HG02623 (cell line): ENCODE measurements around the gene DAPK1.

Experiments used
- ATAC-seq: cut with Tn5 transposase; IDR thresholded peaks from one replicate; pipeline ENCODE4 v1.9.1; 2021; ENCODE audit warnings: moderate library complexity; ENCODE audit not compliant: unreplicated experiment

The DAPK1 gene

DNA sequence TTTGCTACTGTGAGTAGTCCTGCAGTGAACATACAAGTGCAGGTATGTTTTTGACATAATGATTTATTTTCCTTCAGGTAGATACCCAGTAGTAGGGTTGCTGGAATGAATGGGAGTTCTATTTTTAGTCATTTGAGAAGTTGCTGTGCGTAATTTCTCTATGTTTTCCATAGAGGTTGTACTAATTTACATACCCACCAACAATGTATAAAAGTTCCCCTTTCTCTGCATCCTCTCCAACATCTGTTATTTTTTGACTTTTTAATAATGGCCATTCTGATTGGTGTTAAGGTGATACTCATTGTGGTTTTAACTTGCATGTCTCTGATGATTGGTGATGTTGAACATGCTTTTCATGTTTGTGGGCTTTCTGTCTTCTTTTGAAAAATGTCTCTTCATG is 163.6 kb downstream of the DAPK1 start:
- no peak for ATAC-seq

DNA sequence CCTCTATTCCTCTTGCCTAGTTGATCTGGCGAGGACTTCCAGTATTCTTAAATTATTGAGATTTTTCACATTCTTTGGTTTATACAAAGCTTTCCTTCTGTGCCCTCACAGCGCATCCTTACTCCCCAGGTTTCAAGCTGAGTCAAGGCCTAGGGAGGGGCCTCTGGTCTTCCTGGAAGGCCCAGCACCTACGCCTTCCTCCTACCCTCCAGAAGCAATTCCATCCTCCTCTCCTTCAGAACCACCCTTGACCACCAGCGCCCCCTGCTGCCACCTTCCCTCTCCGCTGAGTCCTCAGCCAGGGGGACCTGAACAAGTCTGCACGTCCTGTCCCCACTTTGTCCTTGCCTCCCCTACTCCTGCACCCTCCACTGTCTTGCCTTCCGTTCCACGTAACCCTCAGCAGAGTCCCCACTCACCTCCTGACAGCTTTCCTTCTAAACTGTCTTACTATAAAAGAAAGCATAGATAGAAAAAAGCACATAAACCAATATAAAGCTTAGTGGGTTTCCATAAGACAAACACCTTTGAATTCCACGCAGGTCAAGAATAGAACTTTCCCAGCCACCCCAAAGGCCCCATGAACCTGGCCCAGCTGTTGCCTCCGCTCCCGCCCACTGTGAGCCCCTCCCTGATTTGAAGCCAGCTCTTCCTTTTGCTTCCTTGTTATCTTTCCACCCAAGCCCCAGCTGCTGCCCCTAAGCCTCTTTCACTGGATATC is 165.3 kb downstream of the DAPK1 start:
- ATAC-seq, result no peak

DNA sequence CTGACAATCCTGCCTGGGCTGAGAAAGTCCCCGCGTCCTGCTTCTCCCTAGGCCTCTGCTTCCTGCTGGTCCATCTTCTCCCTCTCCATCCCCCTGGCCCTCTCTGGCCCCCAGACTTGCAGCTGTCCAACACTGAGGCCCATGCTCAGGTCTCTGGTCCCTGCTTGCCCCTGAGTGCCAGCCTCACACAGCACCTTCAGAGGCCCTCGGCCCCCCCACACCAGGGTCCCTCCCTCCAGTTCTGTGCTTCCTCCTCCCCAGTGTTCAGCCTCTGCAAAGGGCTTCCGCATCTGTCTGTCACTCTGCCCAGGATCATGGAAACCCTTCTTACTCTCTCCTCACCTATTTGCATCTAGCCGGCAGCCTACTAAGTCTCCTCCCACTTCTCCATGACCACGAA is 165.9 kb downstream of the DAPK1 start:
- no peak for ATAC-seq

DNA sequence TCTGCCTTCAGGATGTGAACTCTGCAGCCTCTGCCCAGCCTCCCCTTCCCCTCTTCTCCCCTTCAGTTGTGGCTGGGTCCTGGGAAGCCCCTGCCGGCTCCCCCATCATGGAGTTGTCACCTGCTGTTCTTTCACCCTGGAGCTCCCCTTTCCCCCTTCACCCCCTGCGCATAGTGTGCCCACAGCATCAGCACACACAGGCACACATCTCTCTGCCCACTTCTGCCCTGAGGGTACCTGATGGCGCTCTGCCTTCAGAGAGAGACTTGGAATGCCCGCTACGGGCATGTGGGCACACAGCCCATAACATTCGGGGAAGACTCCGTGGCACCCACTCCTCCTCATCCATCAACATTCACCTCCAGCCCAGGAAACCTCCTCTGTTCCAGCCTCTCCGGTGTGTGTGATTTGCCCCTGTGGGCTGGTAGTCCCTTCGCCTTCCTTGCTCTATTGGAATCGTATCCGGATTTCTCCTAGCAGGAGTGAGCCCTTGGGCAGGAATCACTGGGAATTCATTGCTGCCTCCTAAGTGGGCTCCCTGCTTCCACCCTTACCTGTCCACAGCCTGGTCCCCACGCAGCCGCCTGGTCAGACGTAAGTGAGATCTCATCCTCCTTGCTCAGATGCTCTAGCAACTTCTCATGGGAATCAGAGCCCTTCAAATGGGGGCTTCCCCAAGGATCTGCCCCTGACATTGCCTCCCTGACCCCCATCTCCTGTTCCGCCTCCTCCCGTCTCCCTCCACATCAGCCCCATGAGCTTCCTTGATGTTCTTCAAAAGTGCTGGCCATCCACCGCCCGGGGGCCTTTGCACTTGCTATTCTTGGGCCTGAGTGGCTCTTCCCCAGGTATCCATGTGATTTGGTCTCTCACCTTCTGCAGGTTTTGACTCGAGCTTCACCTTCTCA is 166.7 kb downstream of the DAPK1 start:
- ATAC-seq, result no peak

DNA sequence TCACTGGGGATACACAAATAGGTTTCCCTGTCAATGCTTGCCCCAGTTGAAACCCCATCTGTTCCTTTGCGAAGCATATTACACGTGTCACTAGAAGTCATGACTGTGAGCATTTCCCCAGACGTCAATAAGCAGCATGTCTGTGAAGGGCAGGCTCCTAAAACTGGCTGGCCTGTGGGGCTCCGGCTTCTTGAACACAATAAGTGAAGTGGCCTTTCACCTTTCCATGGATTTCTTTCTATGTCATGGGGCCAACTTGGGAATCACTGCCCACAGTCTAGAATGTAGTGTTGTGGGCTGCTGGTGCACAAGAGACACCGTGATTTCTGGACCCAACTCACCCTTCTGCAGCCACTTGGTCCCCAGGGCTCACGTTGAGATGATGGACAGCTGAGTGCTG is 167.8 kb downstream of the DAPK1 start:
- no peak for ATAC-seq

DNA sequence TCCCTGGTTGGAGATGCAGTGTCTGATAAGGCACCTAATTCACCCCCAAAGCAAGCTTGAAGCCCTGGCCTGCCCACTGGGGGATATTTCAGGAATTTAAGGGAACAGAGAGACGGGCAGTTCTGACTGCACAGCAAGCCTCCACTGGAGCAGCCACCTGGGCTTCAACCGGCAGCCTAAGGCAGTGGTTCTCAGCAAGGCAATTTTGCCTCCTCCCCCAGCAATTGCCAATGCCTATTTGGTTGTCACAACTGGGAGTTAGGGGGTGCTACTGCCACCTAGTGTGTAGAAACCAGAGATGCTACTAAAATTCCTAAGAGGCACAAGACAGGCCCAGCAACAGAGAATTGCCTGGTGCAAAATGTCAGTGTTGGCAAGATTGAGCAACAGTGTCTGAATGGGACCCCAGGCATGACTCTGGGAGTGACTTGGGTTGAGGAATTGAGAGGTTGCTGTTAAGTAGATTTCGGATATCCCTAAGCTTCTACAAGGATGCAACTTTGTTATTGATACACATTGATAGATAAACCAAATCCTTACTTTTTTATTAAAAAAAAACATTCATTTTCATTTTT is 169.6 kb downstream of the DAPK1 start:
- no peak for ATAC-seq

DNA sequence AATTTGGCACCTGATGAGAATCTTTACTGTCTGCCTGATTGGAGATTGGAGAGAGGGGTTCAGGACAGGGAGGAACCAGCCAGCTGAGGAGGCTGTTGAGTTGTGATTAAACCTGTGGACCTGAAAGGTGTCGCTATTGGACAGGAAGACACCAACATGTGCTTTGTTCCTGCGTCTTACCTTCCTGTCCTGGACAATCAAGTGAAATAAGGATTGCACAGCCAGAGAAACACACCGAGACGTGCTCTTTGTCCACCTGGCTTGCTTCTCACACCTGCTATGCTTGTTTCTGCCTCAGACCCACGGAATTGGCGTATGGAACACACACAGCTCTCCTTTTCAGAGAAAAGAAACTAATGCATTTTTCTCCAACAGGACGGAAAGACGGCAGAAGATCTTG is 170.6 kb downstream of the DAPK1 start:
- no peak for ATAC-seq

DNA sequence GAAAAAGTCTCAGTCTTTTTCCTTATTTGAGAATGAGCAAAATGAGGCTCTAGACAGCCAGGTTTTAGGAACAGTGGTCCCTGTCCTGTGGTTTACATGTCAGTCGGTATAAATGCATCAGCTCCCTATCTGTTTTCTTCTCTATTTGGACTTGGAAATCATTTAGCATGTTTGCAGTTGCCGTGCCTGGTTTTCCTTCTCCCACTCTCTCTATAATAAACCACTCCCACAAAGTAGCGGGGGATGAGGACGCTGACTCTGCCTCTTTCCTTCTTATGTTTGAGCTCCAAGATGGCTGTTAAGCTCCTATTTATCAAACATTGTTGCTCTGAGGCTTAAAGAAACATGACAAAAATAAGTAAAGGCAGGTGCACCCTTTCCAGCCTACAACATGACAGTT is 171.1 kb downstream of the DAPK1 start:
- no peak for ATAC-seq

DNA sequence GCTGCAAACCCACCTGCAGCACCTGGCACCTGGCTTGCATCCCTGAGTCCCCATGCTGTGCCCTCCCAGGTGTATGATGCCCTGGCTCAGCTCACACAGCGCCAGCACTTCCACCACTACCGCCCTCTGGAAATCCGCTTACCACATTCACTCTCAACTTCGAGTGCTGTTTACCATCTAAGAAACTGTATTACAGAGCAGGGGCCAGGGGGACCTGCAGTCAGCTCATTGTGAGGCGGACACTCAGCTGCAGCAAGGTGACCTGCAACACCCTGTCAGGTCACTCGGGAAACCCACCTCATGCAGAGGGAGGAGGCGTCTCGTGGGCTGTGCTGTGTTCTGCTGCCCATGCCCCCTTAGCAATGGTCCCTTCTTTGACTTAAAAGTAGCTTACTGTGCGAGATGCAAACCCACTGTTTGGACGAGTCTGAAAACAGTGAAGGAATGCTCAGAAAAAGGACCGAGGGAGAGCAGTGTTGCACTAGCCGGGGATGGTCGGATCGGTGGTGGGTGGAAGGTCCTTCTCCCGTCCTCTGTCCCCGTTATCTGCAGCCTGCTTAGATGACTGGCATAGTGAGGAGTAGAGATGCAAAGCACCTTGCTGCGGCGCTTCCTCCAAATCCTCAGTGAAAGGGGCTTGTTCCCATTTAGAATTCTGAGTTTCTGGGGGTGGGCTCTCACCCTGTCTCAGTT is 173.1 kb downstream of the DAPK1 start:
- no peak for ATAC-seq

DNA sequence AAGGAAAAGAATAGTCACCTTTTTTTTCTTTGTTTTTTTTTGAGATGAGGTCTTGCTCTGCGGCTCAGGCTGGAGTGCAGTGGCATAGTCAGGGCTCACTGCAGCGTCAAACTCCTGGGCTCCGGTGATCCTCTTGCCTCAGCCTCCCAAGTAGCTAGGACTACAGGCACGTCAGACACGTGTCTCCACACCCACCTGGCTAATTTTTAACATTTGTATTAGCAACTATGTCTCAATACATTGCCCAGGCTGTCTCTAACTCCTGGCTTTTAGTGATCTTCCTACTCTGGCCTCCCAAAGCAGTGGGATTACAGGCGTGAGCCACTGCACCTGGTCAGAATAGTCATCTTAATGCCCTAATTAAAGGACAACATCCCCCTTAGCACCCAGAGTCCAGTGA is 173.8 kb downstream of the DAPK1 start:
- ATAC-seq, result no peak

DNA sequence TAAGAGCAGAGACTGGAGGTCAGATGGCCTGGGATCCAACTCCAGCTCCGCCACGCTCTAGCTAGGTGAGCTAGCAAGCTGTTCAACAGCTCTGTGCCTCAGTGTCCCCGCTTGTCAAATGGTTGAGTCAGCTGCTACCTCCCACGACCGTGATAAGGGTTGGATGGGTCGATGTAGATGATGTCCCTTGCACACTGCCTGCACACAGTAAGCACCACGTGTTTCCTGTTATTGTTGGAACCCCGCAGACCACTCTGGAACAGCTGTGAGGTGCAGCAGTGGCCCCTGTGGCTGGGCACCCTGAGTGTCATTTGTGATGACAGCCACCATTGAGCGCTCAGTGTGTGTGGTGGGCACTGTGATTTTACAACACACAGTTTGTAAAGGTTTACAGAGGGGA is 174.3 kb downstream of the DAPK1 start:
- no peak for ATAC-seq

DNA sequence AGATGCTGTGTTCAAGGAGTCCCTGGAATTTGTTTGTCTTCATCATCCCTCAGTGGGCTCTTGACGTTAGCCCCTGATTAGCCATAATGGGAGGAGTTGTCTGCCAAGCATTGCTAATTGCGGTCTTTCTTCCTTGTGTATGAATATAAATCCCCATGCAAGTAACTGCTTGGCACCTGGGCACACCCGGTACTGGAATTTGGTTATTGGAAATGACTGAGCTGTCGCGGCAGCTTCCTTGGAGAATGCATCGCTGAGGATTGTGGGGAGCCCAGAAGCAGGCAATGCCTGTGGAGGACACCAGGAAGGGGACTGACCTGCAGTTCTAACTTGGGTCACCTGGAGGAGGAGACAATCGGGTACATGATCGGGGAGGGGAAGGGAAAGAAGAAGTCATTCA is 174.9 kb downstream of the DAPK1 start:
- ATAC-seq, result no peak

DNA sequence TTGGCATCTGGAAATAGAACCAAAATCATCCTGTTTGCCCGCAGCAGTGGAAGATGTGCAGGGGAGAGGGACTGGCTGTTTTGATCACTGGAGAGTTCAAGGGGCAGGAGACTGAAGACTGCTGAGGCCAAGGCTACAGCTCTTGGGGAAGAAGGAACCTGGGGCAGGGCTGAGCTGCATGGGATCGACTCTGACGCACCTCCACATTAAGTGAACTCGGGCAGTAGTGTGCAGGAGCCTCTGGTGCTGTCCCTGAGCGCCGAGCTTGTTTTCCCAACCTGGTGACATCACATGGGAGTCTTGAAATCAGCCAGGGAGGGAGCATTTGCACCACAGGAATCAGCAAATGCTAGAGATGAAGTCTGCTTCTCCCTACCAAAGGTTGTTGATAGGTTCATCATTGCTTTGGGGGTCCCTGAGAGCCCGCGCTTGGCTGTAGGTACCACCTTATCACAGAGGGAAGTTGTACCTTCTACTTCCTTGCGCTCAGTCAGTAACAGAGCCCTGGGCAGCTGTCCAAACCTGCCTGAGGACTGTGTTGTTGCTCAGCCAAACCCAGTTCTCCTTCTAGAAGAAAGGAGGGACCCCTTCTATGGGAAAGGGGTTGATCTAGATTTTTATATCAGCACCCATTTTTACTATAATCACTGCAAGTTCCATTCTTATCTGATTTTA is 175.9 kb downstream of the DAPK1 start:
- ATAC-seq, result no peak

DNA sequence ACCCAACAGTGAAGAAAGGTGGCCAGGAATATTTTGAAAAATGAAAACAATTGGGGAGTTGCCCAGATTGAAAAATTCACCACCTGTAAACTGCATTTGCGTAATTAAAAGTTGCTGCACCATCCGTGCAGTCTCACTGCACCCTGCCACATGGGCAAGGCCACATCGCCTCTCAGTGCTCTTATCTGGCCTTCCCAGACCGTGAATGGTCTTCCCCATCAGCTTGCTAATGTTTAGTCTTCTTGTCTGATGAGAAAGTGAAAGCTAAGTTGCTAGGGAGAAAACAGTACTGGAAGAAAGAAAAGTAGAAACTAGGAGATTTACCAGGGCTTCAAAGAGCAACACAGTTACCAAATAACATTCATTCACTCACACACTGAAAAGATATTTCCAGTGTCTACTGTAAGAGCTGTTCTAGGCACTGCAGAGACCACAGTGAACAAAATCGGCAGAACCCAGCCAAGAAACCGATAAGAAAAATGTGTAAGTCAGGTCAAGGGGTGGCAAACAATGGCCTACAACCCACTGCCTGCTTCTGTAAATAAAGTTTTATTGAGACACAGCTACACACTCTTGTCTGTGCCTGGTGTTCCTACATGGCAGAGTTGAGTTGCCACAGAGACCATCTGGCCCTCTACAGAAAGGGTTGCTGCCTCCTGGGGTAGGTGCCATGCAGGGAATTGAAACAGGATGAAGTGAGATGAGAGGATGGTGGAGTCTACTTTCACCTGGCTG is 177.1 kb downstream of the DAPK1 start:
- no peak for ATAC-seq

DNA sequence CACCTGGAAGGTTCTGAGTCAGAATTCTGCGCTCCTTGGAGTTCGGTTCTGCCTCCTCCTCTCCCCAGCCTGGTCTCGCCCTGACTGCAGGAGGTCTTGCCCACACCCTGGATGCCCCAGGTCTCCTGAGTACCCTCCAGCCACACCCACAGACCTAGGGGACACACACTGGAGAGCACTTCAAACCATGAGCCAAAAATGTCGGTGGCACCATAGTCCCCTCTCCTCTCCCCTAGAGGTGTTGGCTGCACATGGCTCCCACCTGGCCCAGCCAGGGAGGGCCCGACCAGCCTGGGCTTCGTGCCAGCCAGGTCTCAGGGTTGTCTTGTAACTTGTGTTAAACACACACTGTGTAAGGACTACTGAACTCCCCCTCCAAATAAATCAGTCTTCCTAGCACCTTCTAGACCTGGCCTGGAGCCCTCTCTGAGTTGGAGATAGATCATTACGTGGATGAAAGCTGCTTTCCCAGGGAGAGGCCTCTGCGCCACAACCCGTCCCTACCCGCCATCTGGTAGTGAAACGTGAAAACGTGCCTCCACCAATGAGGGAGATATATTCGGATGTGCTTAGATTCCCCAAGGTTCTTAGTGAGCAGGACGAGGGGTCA is 178.3 kb downstream of the DAPK1 start:
- ATAC-seq, result no peak

DNA sequence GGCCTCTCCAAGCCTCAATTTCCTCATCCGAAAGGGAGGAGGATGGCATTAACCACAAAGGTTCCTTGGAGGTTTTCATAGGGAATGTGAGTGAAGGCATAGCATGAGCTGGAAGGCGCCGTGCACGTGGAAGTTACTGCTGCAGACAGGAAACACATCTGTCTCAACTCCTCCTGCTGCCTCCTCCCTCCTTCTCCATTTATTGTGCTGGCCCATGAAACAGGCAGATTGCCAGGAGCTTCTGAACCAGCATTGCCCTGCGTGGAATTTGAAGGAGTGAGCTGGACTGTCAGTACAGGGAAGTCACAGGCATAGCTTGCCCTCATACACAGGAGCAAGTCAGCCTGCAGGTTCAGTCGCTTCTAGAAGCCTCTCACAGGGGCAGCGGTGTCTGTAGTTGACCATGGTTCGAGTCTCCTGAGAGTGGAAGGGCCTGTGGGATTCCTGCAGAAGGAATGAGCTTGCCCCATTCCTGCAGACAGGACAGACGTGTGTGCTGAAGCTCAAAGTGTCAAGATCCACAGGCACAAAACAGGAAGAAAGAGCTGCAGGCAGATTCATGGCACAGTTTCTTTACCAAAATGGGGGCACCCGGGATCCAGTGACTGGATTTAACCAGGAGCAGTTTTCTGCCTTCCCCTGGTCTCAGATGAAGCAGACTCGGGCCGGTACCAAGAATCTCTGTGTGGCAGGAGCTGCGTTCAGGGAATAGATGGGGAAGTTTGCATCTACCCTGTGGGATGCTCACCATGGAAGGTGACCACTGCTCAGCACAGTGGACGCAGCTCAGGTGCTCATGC is 179.5 kb downstream of the DAPK1 start:
- ATAC-seq, result no peak

DNA sequence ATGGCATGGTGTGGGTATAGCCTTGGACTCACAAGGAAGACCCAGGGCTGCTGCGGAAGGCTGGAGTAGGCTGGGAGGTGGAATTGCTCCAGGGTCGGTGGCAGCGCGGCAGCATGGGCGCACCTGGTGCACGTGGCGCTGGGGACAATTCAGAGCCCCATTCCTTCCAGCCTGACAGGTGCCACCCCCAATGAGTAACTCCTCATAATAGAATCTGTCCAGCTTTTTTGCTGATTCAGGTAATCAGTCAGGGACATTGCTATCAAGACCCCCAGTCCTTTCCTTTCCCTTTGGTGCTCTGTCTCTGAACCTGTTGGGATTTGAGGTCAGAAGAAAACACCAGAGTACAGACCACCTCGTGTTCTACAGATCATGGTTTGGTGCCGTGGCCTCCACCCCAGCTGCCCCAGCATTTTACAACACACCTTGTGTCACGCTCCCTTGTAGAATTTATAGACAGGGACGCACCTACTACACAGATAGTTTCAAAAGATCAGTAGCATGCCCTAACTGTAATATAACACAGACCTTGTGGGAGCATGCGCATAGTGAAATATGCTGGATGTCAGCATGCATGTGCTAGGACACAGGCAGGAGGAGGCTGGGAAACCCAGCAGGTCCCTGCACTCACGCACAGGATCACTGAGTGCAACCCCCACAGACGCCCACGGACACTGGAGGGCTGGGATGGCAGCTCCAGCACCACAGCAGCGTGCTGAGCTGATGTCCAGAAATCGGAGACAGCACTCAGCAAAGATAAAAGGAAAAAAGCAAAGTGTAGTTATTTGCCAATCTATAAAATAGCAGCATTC is 180.3 kb downstream of the DAPK1 start:
- no peak for ATAC-seq
